NCI-H1694 (cell line): ENCODE data around the gene TCOF1.

Source experiments
- DNase-seq: peaks from one replicate; lab custom pipeline; 2025; lab: John Stamatoyannopoulos, UW

Gene TCOF1

DNA sequence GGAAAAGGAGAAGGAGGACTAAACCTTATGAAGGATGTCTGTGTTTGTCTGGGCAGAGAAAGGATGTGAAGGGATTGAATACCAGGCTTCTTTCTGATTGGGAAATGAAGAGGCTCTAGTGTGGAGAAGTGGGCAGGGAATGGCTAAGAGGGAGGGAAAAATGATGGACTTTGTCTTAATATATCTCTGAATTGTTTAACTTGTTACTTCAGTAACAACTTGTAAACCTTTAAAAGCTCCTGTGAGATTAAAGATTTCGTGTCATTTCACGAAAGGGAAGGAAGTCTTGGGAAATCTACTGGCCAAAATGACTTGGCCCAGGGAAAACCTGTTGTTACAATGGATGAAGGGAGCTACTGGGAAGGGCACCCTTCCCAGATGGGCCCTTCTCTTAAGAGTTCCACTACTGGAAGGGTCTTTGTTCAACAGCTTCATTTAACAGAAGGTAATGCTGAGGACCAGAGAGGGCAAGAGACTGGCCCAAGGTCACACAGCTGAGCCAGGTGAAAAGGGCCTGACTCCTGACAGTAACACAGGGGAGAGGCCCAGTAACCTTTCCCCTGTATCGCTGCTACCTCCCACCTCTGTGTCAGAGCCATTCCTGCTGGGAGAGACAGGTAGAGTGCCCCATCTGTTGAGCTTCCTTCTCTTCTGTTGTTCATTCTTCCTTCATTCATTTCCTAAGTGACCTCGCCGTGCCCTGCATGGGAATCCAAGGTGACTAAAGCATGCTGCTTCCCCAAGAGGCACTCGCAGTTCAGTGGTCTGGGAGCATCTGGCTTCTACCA lies 5.1 kb upstream of the TCOF1 start:
- DNase-seq = no peak

DNA sequence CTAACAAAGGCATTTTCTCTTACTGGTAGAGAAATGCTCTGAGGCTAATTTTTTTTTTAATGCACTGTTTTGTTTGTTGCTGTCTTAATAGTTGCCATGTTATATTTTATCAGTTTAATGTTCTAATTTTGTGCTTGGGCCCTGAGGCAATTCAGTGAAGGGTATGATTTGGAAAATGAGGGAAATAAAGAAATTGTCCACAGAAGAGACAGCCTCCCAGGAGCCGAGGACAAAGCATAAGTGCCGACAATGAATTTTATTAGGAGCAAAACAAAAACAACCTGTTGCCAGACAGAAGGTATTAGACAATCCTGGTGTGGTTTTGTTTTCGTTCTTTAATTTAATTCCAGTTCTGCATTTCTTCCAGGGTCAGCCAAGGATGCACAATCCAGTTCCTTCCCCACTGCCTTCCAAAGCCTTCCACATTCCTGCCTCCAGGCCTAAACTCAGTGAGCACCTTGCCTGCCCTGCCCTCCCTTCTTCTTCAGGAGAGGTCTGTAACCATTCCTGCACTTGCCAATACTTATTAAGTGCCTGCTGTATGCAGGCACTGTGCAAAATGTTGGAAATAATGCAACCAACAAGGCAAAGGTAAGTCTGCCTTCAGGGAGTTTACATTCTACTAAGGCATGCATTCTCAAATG lies 4.3 kb upstream of the TCOF1 start:
- DNase-seq = no peak

DNA sequence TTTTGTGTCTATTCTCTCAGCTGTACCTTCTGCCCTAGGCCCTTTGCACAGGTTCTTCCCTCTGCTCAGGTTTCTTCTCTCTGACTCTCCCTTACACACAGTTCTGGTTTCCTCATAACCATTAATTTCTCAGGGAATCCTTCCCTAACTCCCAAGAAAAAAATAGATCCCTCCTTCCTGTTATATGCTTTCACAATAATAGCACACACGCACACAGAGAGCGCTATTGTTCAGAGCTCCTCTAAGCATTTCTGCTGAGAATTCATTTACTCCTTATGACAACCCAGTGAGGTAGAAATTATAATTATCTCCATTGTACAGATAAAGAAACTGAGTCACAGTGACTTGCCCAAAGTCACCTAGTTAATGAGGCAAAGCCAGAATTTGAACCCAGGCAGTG lies 1.7 kb upstream of the TCOF1 start:
- DNase-seq = no peak

DNA sequence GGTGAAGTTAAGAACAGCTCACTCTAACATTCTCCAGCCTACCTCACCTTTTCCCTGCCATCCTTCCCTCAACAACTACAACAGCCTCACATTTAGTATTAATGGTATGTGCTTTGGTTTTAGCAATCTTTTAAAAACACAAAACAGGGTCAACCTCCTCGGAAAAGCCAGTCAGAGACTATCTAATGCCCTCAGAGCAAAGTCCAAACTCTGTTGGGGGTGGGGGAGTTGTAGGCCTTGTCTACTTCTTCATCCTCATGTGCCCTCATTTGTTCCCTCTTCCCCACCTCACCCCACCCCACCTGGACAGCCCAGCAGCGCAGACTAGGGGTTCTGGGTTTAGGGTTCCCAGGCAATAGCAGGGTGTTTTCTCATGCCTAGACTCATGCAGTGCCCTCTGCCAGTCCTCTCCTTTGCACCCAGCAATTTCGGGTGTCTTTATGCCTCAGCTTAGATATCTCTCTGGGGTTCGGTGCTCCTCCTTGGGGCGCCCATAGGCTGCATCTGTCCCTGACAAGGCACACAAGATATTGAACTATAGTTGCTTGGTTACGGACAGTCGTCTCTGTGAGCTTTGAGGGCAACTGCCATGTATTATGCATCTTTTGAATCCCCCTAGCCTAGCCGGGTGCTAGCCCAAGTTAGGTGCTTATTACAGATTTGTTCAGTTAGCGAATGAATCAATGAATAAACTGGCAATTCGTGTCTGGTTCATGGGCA lies 762 bp upstream of the TCOF1 start:
- DNase-seq = no peak

DNA sequence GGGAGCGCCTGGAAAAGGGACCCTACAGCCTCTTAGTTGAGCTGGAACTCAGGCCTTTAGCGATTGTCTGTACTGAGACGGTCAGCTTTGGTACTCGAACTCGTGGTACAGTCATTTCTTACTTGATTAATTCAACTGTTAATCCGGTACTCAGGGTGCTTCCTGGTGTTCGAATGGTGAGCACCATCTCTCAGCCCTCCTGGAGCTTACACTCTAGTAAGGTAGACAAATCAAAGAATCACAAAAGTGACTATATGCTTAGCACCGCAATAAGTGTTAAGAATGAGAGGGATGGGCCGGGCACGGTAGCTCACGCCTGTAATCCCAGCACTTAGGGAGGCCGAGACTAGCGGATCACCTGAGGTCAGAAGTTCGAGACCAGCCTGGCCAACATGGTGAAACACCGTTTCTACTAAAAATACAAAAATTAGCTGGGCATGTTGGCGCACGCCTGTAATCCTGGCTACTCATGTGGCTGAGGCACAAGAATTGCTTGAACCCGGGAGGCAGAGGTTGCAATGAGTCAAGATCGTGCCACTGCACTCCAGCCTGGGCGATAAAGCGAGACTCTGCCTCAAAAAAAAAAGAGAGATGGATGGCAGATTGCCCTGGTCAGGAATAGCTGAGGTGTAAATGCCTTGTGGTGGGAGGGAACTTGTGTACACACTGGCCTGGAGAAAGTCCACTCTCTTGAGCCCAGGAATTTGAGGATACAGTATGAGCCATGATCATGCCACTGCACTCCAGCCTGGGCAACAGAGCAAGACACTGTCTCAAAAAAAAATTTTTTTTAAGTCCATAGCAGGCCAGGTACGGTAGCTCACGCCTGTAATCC lies 981 bp downstream of the TCOF1 start:
- DNase-seq = no peak

DNA sequence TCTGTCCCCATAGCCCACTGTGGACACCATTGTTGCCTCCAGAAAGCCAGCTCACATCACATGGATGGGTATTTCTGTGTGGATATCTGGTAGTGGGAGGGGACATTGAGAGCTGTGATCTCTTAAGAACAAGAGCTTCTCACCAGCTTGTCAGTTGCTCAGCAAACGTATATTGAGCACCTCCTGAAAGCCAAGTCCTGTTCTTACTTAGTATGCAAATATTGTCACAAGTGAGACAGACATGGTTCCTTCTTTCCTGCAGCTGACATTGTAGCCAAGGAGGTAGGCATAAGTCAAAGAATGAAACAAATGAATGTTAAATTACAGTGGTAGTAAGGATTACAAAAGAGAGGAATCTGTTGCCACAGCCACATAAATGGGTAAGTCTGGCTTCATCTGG lies 3.8 kb downstream of the TCOF1 start:
- no peak for DNase-seq

DNA sequence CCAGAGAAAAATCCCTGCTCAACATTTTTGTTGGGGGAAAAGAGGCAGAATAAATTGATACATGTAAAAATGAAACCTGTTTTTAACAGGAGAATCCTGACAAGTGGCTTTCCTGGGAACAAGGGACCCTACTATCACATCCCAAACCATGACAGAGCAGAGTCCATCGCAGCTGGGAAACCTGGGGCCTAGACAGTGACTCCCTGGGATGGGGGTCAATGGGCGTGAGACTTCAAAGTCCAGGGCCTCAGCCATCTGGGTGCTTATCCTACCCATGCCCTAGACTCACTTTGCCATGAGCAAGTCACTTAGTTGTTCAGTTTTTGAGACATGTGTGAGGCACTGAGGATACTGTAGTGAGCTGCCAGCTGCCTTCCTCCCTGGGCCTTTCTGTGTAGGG lies 5.7 kb downstream of the TCOF1 start:
- DNase-seq = no peak

DNA sequence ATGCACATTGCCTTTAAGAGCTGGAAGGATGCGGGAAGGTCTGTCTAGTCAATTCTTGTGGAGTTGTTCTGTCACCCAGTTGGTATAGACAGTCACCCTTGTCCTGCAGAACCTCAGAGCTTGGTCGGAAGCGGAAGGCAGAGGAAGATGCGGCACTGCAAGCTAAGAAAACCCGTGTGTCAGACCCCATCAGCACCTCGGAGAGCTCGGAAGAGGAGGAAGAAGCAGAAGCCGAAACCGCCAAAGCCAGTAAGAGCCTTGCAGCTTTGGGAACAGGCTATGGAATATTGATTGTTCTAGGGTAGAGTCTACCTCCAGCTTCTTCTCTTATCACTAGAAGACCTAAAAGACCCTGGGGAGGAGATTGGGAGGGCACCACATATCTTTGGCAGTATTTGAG lies 6.5 kb downstream of the TCOF1 start:
- no peak for DNase-seq

DNA sequence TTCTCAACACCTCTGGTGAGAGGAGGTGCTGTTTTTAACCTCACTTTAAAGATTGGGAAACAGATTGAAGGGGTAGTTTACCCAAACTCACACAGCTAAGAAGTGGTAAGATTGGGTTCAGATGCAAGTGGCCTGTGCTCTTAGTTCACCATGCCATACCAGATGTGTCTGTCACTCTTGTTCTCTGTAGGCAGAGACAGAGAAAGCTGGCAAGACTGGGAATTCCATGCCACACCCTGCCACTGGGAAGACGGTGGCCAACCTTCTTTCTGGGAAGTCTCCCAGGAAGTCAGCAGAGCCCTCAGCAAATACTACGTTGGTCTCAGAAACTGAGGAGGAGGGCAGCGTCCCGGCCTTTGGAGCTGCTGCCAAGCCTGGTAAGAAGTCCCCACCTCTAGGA lies 11.0 kb downstream of the TCOF1 start:
- DNase-seq = no peak

DNA sequence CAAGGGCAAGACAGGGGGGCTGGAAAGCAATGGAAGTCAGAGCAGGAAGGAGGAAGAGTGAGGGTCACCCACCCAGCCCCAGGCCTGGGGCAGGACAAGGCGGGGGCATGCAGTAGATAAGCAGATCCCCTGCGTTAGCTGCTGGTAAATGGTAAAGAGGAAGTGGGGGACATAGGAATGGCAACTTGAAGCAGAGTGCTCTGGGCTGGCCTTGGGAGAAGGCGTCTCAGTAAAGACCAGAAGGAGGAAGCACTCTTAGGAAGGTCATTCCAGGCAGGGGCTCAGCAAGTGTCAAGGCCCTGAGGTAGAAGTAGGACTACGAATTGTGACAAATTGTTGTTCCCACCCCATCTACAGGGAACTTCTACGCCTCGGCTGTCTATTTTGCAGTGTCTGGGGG lies 15.1 kb downstream of the TCOF1 start:
- DNase-seq = no peak

DNA sequence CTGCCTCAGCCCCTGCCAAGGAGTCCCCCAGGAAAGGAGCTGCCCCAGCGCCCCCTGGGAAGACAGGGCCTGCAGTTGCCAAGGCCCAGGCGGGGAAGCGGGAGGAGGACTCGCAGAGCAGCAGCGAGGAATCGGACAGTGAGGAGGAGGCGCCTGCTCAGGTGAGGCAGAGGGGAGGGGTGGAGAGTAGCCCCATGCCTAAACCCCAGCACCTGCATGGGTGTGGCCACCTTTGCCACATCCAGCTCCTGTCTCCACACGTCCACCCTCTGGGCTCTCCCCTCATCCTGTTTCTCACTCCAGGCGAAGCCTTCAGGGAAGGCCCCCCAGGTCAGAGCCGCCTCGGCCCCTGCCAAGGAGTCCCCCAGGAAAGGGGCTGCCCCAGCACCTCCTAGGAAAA lies 17.2 kb downstream of the TCOF1 start:
- no peak for DNase-seq

DNA sequence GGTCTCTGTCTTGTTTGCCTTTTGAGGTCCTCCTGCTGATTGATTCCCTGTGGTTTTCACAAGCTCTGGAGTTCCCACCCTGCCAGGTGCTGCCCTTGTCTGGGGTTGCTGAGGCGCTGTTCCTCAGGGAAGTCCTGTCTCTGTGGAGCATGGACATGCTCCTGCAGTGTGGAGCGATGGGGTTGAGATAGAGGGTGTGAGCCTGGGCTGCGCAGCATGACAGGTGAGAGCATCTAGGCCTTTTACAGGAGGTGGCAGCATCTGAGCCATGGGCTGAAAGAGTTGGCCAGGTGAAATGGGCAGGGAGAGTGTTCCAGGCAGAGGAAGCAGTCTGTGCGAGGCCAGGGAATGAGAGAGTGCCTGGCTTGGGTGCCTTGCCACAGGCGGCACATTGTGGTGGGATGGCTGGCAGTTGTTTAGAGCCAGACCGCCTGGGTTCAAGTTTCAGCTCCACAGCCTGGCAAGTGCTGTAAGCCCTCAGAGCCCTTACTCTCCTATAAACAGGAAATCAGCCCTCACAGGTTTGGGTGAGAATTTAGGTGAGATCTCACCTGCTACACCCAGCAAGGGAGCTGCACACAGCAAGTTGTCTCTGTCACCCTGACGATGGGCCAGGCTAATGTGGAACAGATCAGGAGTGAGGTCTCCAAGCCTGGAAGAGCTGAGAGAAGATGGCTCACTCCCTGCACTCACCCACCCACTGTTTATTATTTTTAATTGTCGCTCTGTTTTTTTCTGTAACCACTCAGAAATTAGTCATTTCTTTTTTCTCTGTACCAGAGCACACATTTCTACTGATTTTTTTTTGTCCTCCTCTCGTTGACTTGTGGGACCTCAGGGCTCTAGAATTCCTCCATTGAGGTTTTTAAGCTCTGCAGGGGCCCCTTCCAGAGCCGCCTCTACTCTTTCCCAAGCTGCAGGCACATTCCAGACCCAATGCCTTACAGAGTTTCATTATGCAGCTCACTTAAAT lies 19.6 kb downstream of the TCOF1 start:
- no peak for DNase-seq

DNA sequence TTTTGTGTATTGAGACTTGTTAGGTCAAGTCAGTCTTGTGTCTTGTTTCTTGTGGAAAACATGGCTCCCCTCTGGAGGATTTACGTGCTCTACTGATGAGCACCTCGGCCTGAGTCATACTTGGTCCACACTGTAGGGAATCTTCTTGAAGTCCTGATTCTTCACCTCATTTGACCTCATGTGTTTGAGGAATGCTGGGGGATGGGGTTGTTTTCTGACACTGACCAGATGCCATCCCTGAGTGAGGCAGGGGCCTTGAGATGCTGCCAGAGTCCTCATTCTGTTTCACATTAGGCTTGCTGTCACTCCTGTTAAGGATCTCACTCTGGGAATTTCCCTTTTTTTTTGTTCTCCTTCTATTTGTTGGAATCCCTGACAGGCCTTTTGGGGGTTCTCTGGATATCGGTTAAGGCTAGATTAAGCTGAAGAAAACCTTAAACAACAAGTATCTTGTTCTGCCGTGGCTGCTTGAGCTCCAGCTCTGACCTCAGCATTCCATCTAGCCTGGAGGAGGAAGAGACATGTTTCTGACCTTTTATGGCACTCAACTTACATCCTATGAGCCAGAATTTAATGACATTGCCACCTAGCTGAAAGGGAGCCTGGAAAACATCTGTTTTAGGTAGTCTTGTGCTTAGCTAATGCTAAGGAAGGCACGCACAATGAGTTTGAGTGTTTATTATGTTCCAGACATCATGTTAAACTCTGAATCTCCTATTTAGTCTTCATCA lies 20.6 kb downstream of the TCOF1 start:
- DNase-seq = no peak

DNA sequence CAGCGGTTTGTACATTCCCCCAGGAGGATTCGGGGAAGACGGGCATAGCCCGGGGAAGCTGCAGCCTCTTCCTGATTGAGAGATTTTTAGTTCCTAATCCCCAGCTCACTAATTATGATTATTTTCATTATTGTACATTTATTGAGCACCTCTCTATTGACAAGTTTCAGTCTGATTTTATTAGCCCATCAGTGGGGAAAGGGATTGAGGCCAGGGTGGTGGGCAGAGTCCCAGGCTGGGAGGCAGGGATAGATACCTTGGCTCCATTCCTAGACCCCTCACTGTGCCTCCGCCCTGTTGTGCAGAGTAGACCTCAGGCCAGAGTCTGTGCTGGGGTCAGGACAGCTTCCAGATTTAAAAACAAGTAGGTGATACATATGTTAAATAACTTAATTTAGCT lies 27.2 kb downstream of the TCOF1 start:
- no peak for DNase-seq

DNA sequence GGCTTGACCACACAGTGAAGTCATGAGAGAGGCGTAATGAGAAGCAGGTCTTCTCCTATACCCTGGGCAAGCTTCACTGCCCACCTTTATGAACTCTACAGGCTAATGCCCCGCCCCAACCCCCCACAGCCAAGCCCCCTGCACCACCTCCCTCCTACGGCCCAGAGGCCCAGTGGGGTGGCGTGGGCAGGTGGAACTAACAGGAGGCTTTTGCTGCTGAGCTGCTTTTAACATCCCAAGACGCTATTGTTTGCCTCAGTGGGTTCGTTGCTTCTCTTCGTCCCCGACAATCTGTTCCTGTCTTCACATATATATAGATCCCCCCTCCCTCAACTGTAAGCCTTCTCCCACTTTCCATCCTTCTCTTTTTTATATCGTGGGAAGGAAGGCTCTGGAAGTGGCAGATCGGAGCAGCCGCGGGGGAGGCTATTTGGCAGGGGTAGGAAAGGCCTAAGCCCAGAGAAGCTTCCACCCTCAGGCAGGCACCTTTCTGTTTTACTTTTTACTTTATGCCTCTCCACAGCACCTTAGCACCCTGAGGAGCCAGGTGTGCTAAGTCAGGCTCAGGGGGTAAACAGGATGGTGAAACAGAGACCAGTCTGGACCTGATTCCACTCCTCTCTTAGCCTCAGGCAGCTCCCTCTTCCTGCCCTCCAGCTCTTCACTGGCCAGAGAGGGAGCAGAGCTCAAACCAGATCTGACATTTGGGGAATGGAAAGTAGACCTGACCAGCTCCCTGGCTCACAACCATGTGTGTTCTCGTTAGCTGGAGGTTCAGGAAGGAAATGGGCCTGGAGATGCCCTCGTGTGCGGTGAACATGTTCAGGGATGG lies 28.7 kb downstream of the TCOF1 start:
- DNase-seq = no peak

DNA sequence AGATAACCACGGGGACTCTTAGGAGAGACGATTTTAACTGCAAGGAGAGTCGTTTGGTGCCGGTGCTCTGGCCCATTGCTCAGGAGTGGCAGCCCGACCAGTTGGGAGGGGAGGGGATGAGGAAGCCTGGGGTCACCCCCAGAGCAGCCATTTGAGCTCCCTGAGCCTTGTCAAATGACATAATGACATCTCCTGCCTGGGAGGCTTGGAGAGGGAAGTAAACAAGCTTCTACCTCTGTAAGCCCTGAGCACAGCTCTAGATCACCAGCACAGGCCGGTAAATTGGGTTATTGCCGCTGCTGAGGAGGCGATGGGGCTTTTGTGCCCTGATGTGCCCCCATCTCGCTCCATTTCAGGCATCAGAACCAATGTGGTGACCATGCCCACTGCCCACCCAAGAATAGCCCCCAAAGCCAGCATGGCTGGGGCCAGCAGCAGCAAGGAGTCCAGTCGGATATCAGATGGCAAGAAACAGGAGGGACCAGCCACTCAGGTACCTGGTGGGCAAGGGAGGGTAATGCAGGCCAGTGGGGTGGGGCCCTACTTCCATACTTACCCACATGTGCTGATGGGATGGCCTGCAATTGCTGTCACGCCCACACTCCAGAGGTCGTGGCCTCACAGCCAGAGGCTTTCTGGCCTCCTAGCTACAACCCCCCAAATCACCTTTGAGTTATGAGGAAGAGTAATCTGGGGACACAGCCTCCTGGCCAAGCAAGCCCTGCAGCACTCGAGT lies 32.2 kb downstream of the TCOF1 start:
- no peak for DNase-seq

DNA sequence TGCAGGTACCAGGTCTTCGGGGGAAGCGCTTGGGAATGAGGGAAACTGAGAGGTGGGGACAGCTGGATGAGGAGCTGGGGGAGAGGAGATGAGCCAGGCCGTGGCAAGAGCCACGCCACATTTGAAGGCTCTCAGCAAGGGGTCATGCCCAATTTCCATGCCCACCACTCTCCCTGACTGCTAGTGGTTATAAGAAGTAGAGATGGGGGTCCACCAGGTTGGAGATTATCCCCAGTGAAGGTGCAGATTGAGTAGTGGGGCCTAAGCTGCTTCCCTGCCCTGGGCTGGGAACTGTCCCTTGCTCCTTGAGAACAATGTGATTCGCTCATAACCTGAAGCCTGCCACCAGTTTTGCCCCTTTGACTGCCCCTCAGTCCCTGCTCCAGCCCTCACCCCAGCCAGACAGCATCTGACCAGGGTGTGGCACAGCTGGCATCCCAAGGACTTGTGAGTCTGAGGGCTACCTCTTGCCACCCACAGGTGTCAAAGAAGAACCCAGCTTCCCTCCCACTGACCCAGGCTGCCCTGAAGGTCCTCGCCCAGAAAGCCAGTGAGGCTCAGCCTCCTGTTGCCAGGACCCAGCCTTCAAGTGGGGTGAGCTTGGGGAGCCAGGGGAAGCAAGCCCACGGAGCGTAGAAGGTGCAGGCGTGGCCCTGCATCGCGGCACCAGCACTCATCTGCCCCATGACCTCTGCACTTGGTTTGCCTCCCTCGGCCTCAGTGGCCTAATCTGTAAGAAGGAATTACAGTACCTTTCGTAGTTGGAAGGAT lies 33.8 kb downstream of the TCOF1 start:
- no peak for DNase-seq

DNA sequence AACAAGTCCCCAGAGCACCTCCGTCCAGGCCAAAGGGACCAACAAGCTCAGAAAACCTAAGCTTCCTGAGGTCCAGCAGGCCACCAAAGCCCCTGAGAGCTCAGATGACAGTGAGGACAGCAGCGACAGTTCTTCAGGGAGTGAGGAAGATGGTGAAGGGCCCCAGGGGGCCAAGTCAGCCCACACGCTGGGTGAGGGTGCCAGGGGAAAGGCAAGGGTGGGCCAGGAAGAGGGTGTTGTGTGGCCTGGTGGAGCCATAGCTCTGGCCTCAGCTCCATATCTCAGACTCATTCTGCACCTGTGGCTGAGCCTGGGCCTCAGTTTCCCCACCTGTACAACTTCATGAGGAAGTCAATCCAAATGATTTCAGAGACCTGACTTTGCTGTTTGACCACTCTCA lies 34.5 kb downstream of the TCOF1 start:
- no peak for DNase-seq
